Spleen (tissue), 11 donors: ENCODE measurements around the gene ACSF3. TPM values are rescaled to one million over a fixed set of nuclear protein-coding genes. Genes with fewer than 3 reads are reported as not detected.

ENCODE experiments used
- DNase-seq: peaks from one replicate; pipeline ENCODE4 v3.0.0-alpha.2; 2020
- H3K27ac ChIP-seq, 8 donors: fragments of 200-600 bp; sonication (generic) in 7 of 8; 1 replicate in 4 of 8; 2 replicates in 4 of 8; pipeline versions ENCODE4 v1.5.0 to v1.8.0; 2016 to 2021; ENCODE audit warnings: inconsistent platforms in 4 of 8, mild to moderate bottlenecking in 4 of 8, moderate library complexity in 1 of 8
- H3K27me3 ChIP-seq, 7 donors: fragments of 200-600 bp; sonication (generic) in 6 of 7; replicated peaks in 1 of 7; 1 replicate in 4 of 7; 2 replicates in 3 of 7; pipeline versions ENCODE4 v1.5.0 to v1.8.0; 2016 to 2021; ENCODE audit warnings: inconsistent platforms in 3 of 7, mild to moderate bottlenecking in 1 of 7
- H3K36me3 ChIP-seq, 6 donors: fragments of 200-600 bp; sonication (generic) in 5 of 6; 1 replicate in 4 of 6; 2 replicates in 2 of 6; pipeline versions ENCODE4 v1.5.0 to v1.8.0; 2016 to 2021; ENCODE audit warnings: inconsistent platforms in 2 of 6
- H3K4me1 ChIP-seq, 6 donors: fragments of 200-600 bp; sonication (generic) in 5 of 6; 1 replicate in 3 of 6; 2 replicates in 3 of 6; pipeline versions ENCODE4 v1.5.0 to v1.8.0; 2016 to 2021; ENCODE audit warnings: inconsistent platforms in 3 of 6
- H3K4me3 ChIP-seq, 8 donors: fragments of 200-600 bp; sonication (generic) in 7 of 8; 1 replicate in 4 of 8; 2 replicates in 4 of 8; pipeline versions ENCODE4 v1.5.0 to v1.8.0; 2016 to 2021; ENCODE audit warnings: inconsistent platforms in 4 of 8, mild to moderate bottlenecking in 4 of 8, moderate library complexity in 2 of 8
- H3K9me3 ChIP-seq, 8 donors: fragments of 200-600 bp; sonication (generic) in 7 of 8; 1 replicate in 4 of 8; 2 replicates in 4 of 8; pipeline versions ENCODE4 v1.5.0 to v1.8.0; 2016 to 2021; ENCODE audit warnings: inconsistent platforms in 4 of 8
- CTCF ChIP-seq, 11 experiments: fragments of 200-600 bp in 7 of 11; fragments of 450-650 bp in 4 of 11; sonication (generic) in 4 of 11; IDR thresholded peaks in 8 of 11; conservative IDR thresholded peaks in 3 of 11; 1 replicate in 7 of 11; 2 replicates in 4 of 11; pipeline versions ENCODE4 v1.4.0 to v1.8.0; 2016 to 2021; ENCODE audit warnings: antibody characterized with exemption in 11 of 11, inconsistent platforms in 4 of 11, mild to moderate bottlenecking in 1 of 11
- POLR2A ChIP-seq, 3 donors: fragments of 450-650 bp; IDR thresholded peaks; one replicate each; pipeline ENCODE4 v1.5.1; 2017; ENCODE audit warnings: antibody characterized with exemption in 3 of 3, mild to moderate bottlenecking in 1 of 3
- POLR2AphosphoS5 ChIP-seq, 3 donors: sonication (generic); formaldehyde crosslinking; IDR thresholded peaks; one replicate each; pipeline ENCODE4 v1.5.1; 2017; ENCODE audit warnings: antibody characterized with exemption in 3 of 3
- WGBS, 5 donors: extraction: QIAGEN DNeasy Blood & Tissue Kit in 3 of 5; methylation state at CpG; one replicate each; pipeline versions ENCODE4 v1.1.5 to v1.1.7; 2013 to 2018; 5-methylcytosine and 5-hydroxymethylcytosine counted together
- intact Hi-C: fragments of 100-400 bp; cut with DNase I; formaldehyde crosslinking; loops from one replicate; pipeline ENCODE4 v1.15.0; 2023; ENCODE audit warnings: low total_unique reads
- polyA plus RNA-seq, 3 donors: library from polyadenylated mRNA; stranded (reverse); fragments of 200-250 nt; gene quantifications; one replicate each; pipeline ENCODE4 v1.2.1, GENCODE V29; 2013
- total RNA-seq, 7 donors: library from RNA; depleted of rRNA in 3 of 7; stranded (reverse); fragments of >200 nt in 3 of 7; fragmentation: NEBNext Ultra II Directional in 4 of 7; extraction: Animal tissue kit (Norgen Biotek cat#: 25700) in 4 of 7; gene quantifications; one replicate each; pipeline versions ENCODE4 v1.1.0 to v1.2.1, GENCODE V29; 2016 to 2021
- donor health status: healthy with polysubstance abuse.
- donor health status: DM: no; HTN: no; CAD: no; lungs with moderate emphysema.
- donor health status: DM: no; HTN: no; CAD: no.
- donor health status: Bipolar disorder and iron deficiency.
- donor health status: healthy.
- donor health status: DM: no; HTN: no; CAD: no.
- donor health status: DM: yes; HTN: yes; CAD: no.

ACSF3 gene
- total and polyA plus RNA-seq, 10 donors, result 35.4 to 68.1 (median 49.1) TPM

DNA sequence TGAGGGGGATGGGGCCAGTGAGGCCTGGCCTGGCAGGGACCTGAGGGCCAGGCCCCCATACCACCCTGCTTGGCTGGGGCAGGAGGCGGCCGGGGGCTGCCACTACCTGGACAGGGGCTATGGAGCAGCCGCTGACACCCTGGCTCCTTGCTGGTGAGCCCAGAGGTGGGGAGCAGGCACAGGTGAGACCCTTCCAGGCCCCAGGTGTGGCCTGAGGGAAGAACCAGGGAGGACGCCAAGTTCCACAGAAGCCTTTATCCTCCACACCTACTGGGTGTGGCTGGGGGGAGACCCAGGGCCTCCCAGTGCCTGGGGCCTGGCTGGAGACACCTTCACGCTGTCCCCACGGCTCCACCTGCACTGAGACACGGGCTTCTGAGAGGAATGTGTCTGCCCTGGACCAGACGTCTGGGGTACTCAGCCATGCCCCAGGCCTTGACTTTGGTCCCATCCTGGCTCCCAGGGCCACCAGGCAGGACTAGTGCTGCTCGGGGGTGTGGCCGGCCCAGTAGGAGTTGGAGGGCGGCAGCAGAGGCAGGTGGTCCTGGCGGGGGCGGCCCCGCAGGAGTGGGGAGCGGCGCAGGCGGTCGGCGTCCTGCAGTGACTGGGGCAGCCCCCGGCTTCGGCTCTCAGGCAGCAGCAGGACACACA lies 102.0 kb downstream of the ACSF3 start:
- intact Hi-C loops, result no loop called here
- Histone ChIP-seq H3K27me3 (peaks cover 0 to 61% (median 26%) of the 10 kb centered on the region in 7 donors), H3K36me3 (no peaks in the 10 kb centered on the region), H3K27ac (no peak overlapping the region), H3K9me3 (no peaks in the 10 kb centered on the region), H3K4me3 (no peak overlapping the region), H3K4me1 (peaks cover 17 to 38% (median 25%) of the 10 kb centered on the region in 6 donors)
- WGBS, 5 donors, result 81 to 93% (median 88%) methylated on average over 8 to 21 of the region's 21 CpGs
- TF ChIP-seq CTCF (IDR thresholded peaks at IDR 0.05 in 8 of 11, conservative IDR thresholded peaks at IDR 0.05 in 3 of 11) (no peak), POLR2AphosphoS5 (IDR thresholded peaks at IDR 0.05) (no peak), POLR2A (IDR thresholded peaks at IDR 0.05) (no peak)
- peak; percentile 72 for DNase-seq

DNA sequence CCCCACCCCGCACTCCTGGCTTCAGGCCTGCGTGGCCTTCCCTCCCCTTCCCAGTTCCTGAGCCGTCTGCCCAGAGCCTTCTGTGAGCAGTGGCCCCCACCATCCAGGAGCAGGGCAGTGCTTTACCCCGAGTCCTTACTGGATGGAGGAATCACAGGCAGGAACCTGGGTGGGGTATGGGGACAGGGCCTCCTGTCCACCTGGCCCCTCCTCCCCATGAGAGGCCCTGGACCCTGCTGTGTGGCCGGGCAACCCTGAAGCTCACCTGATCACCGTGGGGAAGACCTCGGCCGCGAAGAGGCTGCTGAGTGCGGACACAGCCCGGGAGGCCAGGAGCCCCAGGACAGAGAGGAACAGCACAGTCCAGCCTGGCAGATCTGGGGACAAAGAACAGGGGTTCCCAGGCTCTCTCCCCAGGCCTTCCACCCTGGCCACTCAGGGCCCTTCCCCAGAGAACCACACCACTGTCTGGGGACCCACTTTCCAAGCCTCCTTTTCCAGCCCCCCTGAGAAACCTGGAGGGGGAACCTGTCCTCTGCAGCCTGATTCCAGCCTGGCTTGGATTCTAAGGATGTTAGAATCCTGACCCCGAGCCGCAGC lies 103.5 kb downstream of the ACSF3 start:
- no peak overlapping the region for H3K27ac ChIP-seq

GRCh38 chr16:89197633-89198416 lies 104.2 kb downstream of the ACSF3 start:
- Histone ChIP-seq H3K36me3 (no peaks in the 10 kb centered on the region), H3K4me3 (no peak overlapping the region), H3K4me1 (peaks cover 10 to 44% (median 22%) of the 10 kb centered on the region in 6 donors), H3K27me3 (peaks cover 0 to 72% (median 45%) of the 10 kb centered on the region in 7 donors), H3K9me3 (peaks cover 0 to 5% (median 0%) of the 10 kb centered on the region in 8 donors), H3K27ac (no peak overlapping the region)
- WGBS, 5 donors, result 74 to 93% (median 90%) methylated on average over 18 to 26 of the region's 26 CpGs
- peak; percentile 64 for DNase-seq
- intact Hi-C loops, result no loop called here
- TF ChIP-seq POLR2A (IDR thresholded peaks at IDR 0.05) (no peak), CTCF (IDR thresholded peaks at IDR 0.05 in 8 of 11, conservative IDR thresholded peaks at IDR 0.05 in 3 of 11) (no peak), POLR2AphosphoS5 (IDR thresholded peaks at IDR 0.05) (no peak)

More for the DNA sequence above, 103.5 kb downstream of the ACSF3 start:
- intact Hi-C loops, result no loop called here
- H3K9me3 ChIP-seq, result no peaks in the 10 kb centered on the region
- TF ChIP-seq CTCF (IDR thresholded peaks at IDR 0.05 in 8 of 11, conservative IDR thresholded peaks at IDR 0.05 in 3 of 11) (no peak), POLR2A (IDR thresholded peaks at IDR 0.05) (no peak), POLR2AphosphoS5 (IDR thresholded peaks at IDR 0.05) (no peak)
- peak; percentile 71 for DNase-seq
- WGBS, 5 donors, result 84 to 89% (median 86%) methylated on average over 12 to 13 of the region's 13 CpGs
- H3K4me3 ChIP-seq, result no peak overlapping the region
- H3K4me1 ChIP-seq, result peaks cover 11 to 42% (median 23%) of the 10 kb centered on the region in 6 donors
- H3K36me3 ChIP-seq, result no peaks in the 10 kb centered on the region
- H3K27me3 ChIP-seq, result peaks cover 0 to 67% (median 38%) of the 10 kb centered on the region in 7 donors
